Activated CD8-positive, alpha-beta memory T cell treated with anti-CD3 and anti-CD28 coated beads for 1 hour (primary cell): ENCODE measurements around the gene PRDM1.

ENCODE experiments used
- DNase-seq, 2 donors: peaks; one replicate each; pipeline ENCODE4 v3.0.0-alpha.2; 2020; ENCODE audit warnings: low read depth in 1 of 2; ENCODE audit errors: extremely low read depth in 1 of 2

The PRDM1 gene

GRCh38 chr6:106094964-106095335 lies 8.8 kb downstream of the PRDM1 start:
- no peak for DNase-seq

DNA sequence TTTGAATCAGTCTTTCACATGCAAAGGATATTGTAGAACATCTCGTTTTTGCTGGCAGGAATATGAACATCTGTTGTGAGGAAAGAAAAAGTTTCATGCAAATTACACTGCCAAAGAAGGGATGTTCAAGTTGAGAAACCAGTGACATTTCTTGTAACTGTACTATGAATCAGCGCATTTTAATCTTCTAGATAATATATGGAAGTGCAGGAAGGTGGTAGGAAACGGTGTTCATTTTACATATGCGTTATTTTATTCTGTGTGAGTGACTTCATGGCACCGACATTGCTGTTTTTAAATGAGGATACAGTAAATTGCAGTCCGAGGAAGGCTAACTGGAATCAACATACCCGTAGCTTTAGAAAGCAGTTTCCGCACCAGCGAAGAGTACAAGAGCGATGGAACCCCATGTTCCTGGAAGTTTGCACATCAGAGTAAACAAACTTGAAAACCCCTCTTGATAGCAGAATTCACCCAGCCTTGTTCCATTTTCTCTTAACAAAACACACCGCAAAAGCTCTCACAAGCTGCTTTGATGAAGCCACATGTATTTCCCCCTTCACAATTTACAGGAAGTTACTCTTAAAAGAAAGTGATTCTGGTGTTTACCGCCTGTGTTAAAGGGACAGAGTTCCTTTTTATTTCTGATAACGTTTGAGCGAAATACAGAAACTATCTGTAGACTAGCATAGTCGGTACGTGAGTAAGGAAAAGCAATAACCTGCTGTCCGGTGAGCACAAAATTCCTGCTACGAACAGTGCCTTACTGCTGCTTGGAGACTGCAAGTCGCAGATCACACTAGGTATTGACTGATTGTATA lies 11.5 kb downstream of the PRDM1 start:
- peak in 1 of 2 donors; percentile 16 for DNase-seq

- peak; percentile 41 to 43 for DNase-seq
These were observed 12.5 kb downstream of the PRDM1 start for GRCh38 chr6:106098383-106099234.

DNA sequence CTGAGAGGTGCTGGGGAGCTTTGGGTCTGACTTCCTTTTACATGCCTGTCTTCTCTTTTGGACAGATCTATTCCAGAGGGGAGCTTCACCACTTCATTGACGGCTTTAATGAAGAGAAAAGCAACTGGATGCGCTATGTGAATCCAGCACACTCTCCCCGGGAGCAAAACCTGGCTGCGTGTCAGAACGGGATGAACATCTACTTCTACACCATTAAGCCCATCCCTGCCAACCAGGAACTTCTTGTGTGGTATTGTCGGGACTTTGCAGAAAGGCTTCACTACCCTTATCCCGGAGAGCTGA lies 13.1 kb downstream of the PRDM1 start:
- no peak for DNase-seq

GRCh38 chr6:106100755-106101154 lies 14.6 kb downstream of the PRDM1 start:
- no peak for DNase-seq

DNA sequence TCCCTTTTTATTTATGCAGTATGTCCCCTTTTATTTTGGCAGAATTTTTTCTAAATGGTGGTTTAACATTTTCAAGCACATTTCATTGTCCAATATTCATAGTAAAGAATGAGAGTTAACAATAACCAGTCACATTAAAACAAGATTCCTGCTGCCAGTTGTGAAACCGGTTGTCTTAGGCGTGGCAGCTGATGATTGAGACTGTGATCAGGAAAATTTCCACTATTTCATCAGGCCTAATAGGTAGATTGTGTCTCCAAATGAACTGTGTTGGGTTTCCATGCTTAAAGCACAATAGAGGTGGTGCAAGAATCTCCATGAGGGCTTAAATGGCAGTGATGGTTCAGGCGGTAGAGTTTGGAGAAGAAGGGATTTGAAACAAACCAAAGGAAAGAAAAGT lies 15.3 kb downstream of the PRDM1 start:
- no peak for DNase-seq

DNA sequence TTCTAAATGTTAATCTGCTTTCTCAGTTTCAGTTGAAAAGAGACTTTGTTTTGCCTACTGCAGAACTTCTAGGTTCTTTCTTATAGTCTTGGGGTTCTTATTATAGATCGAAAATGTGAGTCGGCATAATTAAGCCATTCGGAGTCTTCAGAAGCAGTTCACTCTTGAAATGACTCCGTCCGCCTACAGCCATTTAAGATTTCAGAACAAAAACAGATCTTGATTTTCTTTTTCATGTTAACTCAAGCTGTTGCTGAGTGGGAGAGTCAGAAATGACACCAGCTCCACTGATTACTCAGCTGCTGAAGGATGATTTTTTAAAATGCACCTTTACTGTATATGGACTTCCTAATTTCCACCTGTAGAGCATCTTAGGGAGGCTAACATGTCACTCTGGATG lies 15.9 kb downstream of the PRDM1 start:
- no peak for DNase-seq

DNA sequence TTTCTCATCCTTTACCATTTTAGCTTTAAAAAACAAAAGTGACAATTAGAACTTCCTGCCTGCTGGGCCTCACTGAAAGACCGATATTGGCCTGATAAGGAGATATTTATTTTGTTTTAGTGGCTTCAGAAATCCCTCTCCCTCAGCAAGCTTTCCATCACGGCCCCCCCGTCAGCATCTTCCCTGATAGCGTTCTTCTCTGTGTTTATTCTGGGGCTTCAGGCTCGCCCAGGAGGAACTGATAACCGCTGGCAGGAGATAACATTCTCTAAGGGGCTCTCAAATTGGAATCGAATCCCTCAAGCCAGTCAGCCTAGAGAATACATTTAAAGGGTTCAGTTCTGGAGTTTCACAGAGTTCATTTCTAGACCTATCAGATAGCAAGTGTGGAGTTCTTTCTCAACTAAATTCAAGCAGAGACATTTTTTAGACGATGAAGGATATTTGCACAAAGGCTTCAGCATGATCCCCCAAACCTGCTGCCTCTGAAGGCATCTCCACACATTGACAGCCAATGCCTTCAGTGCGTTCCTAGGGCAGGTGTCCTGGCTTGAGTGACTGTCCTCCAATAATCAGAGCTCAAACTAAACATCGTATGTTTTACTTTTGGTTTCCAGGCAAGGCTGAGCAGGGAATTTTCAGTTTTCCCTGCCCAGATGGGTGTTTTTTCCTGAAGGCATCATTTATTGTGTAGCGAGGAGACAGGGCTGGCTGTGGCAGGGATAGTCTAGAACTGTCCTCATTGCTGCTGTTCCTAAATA lies 17.0 kb downstream of the PRDM1 start:
- DNase-seq = no peak

DNA sequence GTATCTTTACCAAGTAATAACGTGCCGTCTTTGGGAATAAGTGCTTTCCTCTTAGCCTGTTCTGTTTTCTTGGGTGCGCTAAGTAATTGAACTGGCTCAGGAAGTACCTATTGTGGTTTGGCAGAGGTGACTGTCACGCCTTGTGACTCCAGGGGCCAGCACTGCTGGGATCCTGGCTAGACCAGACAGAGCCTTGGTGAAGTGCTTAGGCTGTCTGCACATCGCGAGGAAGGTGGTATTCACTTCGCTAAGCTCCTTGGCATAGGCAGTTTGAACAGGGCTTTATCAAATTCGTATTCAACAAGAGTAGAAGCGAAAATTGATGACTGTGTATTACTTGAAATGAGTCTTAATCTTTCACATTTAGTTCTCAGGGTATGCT lies 17.6 kb downstream of the PRDM1 start:
- no peak for DNase-seq

- DNase-seq = no peak
These were observed 18.3 kb downstream of the PRDM1 start for GRCh38 chr6:106104476-106104875.

- DNase-seq = no peak
These were observed 18.8 kb downstream of the PRDM1 start for GRCh38 chr6:106104941-106105340.

- no peak for DNase-seq
These were observed 19.4 kb downstream of the PRDM1 start for GRCh38 chr6:106105493-106105892.

- DNase-seq = no peak
These were observed 20.3 kb downstream of the PRDM1 start for GRCh38 chr6:106106276-106107042.

GRCh38 chr6:106107043-106107613 lies 21.0 kb downstream of the PRDM1 start:
- DNase-seq = no peak

GRCh38 chr6:106108129-106108528 lies 22.0 kb downstream of the PRDM1 start:
- DNase-seq = no peak

DNA sequence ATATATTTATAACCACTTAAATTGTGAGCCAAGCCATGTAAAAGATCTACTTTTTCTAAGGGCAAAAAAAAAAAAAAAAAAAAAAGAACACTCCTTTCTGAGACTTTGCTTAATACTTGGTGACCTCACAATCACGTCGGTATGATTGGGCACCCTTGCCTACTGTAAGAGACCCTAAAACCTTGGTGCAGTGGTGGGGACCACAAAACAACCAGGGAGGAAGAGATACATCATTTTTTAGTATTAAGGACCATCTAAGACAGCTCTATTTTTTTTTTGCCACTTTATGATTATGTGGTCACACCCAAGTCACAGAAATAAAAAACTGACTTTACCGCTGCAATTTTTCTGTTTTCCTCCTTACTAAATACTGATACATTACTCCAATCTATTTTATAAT lies 22.9 kb downstream of the PRDM1 start:
- no peak for DNase-seq

DNA sequence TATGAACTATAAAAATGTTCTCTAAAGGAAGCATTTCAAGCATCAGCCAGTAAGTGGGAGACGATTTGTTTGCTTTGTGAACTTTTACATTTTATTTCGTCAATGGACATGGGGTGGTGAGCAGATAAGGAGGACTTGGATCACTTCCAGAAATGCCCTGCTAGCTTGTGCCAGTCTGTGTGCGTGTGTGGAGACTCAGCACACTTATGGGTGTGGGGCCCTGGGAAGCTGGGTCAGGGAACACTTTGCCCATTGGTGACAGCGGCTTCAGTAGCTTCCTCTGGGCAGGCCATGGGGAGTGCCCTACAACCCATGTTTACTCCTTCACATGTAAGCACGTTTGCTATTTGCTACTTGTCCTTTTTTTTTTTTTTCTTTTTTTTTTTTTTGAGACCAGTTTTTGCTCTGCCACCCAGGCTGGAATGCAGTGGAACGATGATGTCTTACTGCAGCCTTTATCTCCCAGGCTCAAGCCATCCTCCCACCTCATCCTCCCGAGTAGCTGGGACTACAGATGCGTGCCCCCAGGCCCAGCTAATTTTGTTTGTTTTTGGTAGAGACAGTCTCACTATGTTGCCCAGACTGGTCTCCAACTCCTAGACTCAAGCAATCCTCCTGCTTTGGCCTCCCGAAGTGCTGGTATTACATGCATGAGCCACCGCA lies 24.2 kb downstream of the PRDM1 start:
- DNase-seq = no peak

GRCh38 chr6:106112433-106112832 lies 26.3 kb downstream of the PRDM1 start:
- no peak for DNase-seq

GRCh38 chr6:106113256-106113959 lies 27.3 kb downstream of the PRDM1 start:
- no peak for DNase-seq
